Activated T-cell treated with anti-CD3 and anti-CD28 coated beads, Interleukin-2, amount 50 U/mL, for 48 hours (primary cell): Measurements from ENCODE around the gene IQCH.

Experiments
- DNase-seq, 2 experiments: peaks; one replicate each; pipeline ENCODE4 v3.0.0-alpha.2; 2020

Gene IQCH

GRCh38 chr15:67543348-67543718, 288.7 kb downstream of the IQCH start:
- DNase-seq, result no peak

- no peak for DNase-seq
Measured at GRCh38 chr15:67544475-67544874, 289.9 kb downstream of the IQCH start.

GRCh38 chr15:67545864-67546263, 291.3 kb downstream of the IQCH start:
- no peak for DNase-seq

GRCh38 chr15:67547064-67547463, 292.5 kb downstream of the IQCH start:
- no peak for DNase-seq

GRCh38 chr15:67547836-67548235, 293.2 kb downstream of the IQCH start:
- no peak for DNase-seq

- no peak for DNase-seq
Measured at GRCh38 chr15:67548236-67548852, 293.8 kb downstream of the IQCH start.

GRCh38 chr15:67548862-67549651, 294.5 kb downstream of the IQCH start:
- DNase-seq, result no peak

GRCh38 chr15:67549736-67550135, 295.1 kb downstream of the IQCH start:
- DNase-seq, result no peak

- no peak for DNase-seq
Measured at GRCh38 chr15:67550522-67550921, 295.9 kb downstream of the IQCH start.

- DNase-seq, result no peak
Measured at GRCh38 chr15:67551207-67551743, 296.7 kb downstream of the IQCH start.
